SK-N-MC (cell line): ENCODE results near the gene AFF3.
"Not testable (repeated sequence)": the region's sequence is repeated elsewhere in the genome, so short reads cannot be mapped to it uniquely, and the experiment has no call there.

ENCODE experiments used
- DNase-seq: peaks from one replicate; pipeline ENCODE4 v3.0.0-alpha.2; 2011; ENCODE audit warnings: low read depth, low spot score
- H3K27ac ChIP-seq: fragments of 200-600 bp; sonication (generic); 2 replicates; pipeline ENCODE4 v1.5.1; 2016; ENCODE audit warnings: mixed run types
- H3K36me3 ChIP-seq: fragments of 200-600 bp; sonication (generic); 2 replicates; pipeline ENCODE4 v1.6.1; 2017; ENCODE audit warnings: antibody characterized with exemption, low read length, mixed read lengths; ENCODE audit not compliant: insufficient read depth
- H3K4me3 ChIP-seq: fragments of 200-600 bp; sonication (generic); 2 replicates; pipeline ENCODE4 v1.5.1; 2016
- H3K9ac ChIP-seq: fragments of 200-600 bp; sonication (generic); 2 replicates; pipeline ENCODE4 v1.8.0; 2017; ENCODE audit warnings: mixed run types, mixed read lengths; ENCODE audit not compliant: insufficient read length
- H3K9me3 ChIP-seq: fragments of 200-600 bp; sonication (generic); 2 replicates; pipeline ENCODE4 v1.6.1; 2017; ENCODE audit warnings: low read depth, mild to moderate bottlenecking, antibody characterized with exemption, low read length, moderate library complexity, mixed read lengths
- EZH2 ChIP-seq: fragments of 200-600 bp; sonication (generic); IDR thresholded peaks from one replicate; pipeline ENCODE4 v1.6.1; 2017; ENCODE audit warnings: antibody characterized with exemption
- FOXP2 ChIP-seq: optimal IDR thresholded peaks from 2 replicates; pipeline ENCODE3; 2011; ENCODE audit warnings: mild to moderate bottlenecking, moderate library complexity; ENCODE audit not compliant: insufficient read depth; ENCODE audit errors: extremely low read length, control extremely low read depth
- POLR2AphosphoS5 ChIP-seq: IDR thresholded peaks from 2 replicates; pipeline ENCODE4 v1.6.1; 2012; ENCODE audit warnings: mild to moderate bottlenecking, low read depth, low read length, borderline replicate concordance

AFF3 gene

GRCh38 chr2:99677814-99678213 is 464.6 kb downstream of the AFF3 start:
- Histone ChIP-seq H3K9ac (no peak overlapping the region), H3K4me3 (no peak overlapping the region), H3K36me3 (no peaks in the 10 kb centered on the region), H3K9me3 (no peaks in the 10 kb centered on the region), H3K27ac (no peak overlapping the region)
- no peak for DNase-seq
- no peak for TF ChIP-seq FOXP2
- TF ChIP-seq EZH2 = no peak
- TF ChIP-seq POLR2AphosphoS5 = no peak

DNA sequence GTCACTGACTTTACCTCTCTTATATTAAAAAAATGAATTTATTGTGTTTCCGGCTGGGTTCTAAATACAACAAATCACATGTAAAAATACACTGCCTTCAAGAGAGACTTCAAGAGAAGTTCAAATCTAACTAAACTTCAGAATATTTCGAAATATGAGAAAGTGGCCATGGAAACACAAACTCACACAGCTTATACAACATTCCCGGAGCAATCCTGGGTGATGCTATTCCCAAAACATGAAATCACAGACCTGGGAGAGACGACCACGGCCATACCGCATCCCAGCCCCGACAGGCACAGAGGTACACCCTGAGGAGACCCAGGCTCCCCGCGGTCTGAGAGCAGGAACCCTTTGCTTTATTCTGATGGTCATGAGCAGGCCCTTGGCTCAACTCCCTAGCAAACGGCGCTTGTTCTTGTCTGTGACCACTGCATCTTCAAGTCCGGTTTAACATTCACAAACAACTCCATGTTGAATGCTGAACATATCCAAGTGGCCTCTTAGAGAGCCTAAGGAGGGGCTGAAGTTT is 467.2 kb downstream of the AFF3 start:
- Histone ChIP-seq H3K36me3 (no peaks in the 10 kb centered on the region), H3K9ac (no peak overlapping the region), H3K9me3 (no peaks in the 10 kb centered on the region), H3K27ac (no peak overlapping the region), H3K4me3 (no peak overlapping the region)
- no peak for DNase-seq
- TF ChIP-seq FOXP2 (no peak), POLR2AphosphoS5 (no peak), EZH2 (no peak)

GRCh38 chr2:99674090-99674489 is 468.3 kb downstream of the AFF3 start:
- DNase-seq = no peak
- H3K27ac ChIP-seq = no peak overlapping the region
- H3K9ac ChIP-seq = no peak overlapping the region
- no peak for TF ChIP-seq EZH2
- TF ChIP-seq POLR2AphosphoS5 = no peak
- TF ChIP-seq FOXP2 = no peak
- no peak overlapping the region for H3K4me3 ChIP-seq
- H3K36me3 ChIP-seq = no peaks in the 10 kb centered on the region
- H3K9me3 ChIP-seq = no peaks in the 10 kb centered on the region

DNA sequence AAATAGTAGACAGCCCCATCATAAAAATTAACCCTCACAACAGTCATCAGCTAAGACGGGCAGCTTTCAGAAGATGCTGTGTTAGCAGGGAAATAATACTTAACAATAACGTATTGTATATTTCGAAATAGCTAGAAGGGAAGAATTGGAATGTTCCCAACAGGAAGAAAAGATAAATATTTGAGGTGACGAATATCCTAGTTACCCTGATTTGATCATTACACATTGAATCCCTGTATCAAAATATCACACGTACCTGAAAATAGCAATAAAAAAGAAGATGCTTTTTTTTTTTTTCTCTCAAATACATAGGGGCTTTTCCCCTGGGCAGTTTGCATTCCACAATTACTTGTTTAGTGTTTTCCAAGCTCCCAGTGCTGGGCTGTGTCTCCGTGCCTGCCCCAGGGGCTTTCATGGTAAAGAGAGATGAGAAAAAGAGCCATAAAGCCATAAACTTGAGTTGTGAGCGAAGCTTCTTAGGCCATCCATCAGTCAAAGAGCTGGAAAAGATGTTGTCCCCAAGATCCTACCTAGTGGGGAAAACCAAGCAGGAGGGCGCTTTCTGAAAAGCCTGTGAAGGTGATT is 469.5 kb downstream of the AFF3 start:
- H3K27ac ChIP-seq = no peak overlapping the region
- H3K9ac ChIP-seq = no peak overlapping the region
- TF ChIP-seq POLR2AphosphoS5 (no peak), FOXP2 (no peak), EZH2 (no peak)
- no peak overlapping the region for H3K4me3 ChIP-seq
- H3K36me3 ChIP-seq = no peaks in the 10 kb centered on the region
- DNase-seq = no peak
- no peaks in the 10 kb centered on the region for H3K9me3 ChIP-seq

GRCh38 chr2:99670768-99671734 is 471.3 kb downstream of the AFF3 start:
- Histone ChIP-seq H3K27ac (no peak overlapping the region), H3K9ac (no peak overlapping the region), H3K36me3 (no peaks in the 10 kb centered on the region), H3K4me3 (no peak overlapping the region), H3K9me3 (no peaks in the 10 kb centered on the region)
- DNase-seq = no peak
- no peak for TF ChIP-seq POLR2AphosphoS5
- TF ChIP-seq FOXP2 = no peak
- TF ChIP-seq EZH2 = no peak

GRCh38 chr2:99666256-99666655 is 476.1 kb downstream of the AFF3 start:
- Histone ChIP-seq H3K4me3 (no peak overlapping the region), H3K27ac (no peak overlapping the region), H3K36me3 (no peaks in the 10 kb centered on the region), H3K9me3 (no peaks in the 10 kb centered on the region), H3K9ac (no peak overlapping the region)
- DNase-seq = no peak
- TF ChIP-seq EZH2 (no peak), FOXP2 (no peak), POLR2AphosphoS5 (no peak)

DNA sequence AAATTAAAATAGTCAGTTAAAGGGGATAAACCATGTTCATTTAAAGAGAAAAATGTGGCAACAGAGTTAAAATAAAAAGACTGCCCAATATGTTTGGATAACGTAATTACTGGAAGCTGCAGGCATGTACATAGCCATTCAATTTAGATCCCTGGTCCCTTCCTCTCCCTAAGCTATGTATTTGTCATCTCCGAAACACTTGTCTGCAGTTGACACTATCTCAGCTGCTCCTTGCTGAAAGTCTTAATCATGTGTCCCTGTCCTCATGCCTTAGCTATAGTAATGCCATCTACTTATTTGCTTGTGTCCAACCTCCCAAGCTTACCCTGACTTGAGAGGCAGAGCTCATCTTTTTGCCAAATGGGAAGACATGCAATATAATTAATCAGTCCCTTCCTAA is 478.7 kb downstream of the AFF3 start:
- TF ChIP-seq EZH2 = no peak
- no peak for TF ChIP-seq FOXP2
- no peak for TF ChIP-seq POLR2AphosphoS5
- Histone ChIP-seq H3K27ac (no peak overlapping the region), H3K9me3 (no peaks in the 10 kb centered on the region), H3K36me3 (no peaks in the 10 kb centered on the region), H3K4me3 (no peak overlapping the region), H3K9ac (no peak overlapping the region)
- no peak for DNase-seq

- DNase-seq = no peak
- Histone ChIP-seq H3K9ac (no peak overlapping the region), H3K27ac (no peak overlapping the region), H3K36me3 (no peaks in the 10 kb centered on the region), H3K9me3 (no peaks in the 10 kb centered on the region), H3K4me3 (no peak overlapping the region)
- TF ChIP-seq POLR2AphosphoS5 = no peak
These were observed 479.5 kb downstream of the AFF3 start for GRCh38 chr2:99662761-99663341.

DNA sequence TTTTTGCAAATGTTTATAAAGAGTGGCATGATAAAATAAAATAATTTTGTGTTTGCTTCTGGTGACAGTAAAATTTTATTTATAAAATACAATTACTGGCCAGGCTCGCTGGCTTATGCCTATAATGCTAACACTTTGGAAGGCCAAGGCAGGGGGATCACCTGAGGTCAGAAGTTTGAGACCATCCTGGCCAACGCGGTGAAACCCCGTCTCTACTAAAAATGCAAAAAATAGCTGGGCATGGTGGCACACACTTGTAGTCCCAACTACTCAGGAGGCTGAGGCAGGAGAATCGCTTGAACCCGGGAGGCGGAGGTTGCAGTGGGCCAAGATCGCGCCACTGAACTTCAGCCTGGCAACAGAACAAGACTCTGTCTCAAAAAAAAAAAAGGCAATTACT is 480.6 kb downstream of the AFF3 start:
- H3K9me3 ChIP-seq, DNase-seq, H3K36me3 ChIP-seq, H3K27ac ChIP-seq, H3K9ac ChIP-seq, H3K4me3 ChIP-seq: not testable (repeated sequence)
